Measurements from ENCODE around the gene TSKU. TPM values are rescaled to one million over a fixed set of nuclear protein-coding genes. Genes with fewer than 3 reads are reported as not detected.

Gene TSKU
- total RNA-seq, 1 donor from 2014 or later = 57.9 TPM

- FAIRE-seq = no peak
- no peaks in the 10 kb centered on the region for H3K79me2 ChIP-seq (ENCODE audit: insufficient read depth, low read length)
- no peak overlapping the region for H3K4me3 ChIP-seq (ENCODE audit: insufficient read depth, low read depth, low read length)
- no peaks in the 10 kb centered on the region for H3K36me3 ChIP-seq (ENCODE audit: insufficient read depth, low read length)
- no peak overlapping the region for H2AFZ ChIP-seq (ENCODE audit: low read depth, low read length)
- Mint-ChIP-seq H3K9me3 (ENCODE audit: unreplicated experiment) (no peaks in the 10 kb centered on the region), H3K36me3 (ENCODE audit: low read depth, unreplicated experiment) (no peaks in the 10 kb centered on the region), H3K4me1 (ENCODE audit: low read depth, unreplicated experiment) (peaks cover 19% of the 10 kb centered on the region), H3K27ac (ENCODE audit: unreplicated experiment) (peak overlapping the region; percentile 50), H3K4me3 (ENCODE audit: unreplicated experiment) (no peak overlapping the region), H3K27me3 (ENCODE audit: low read depth, unreplicated experiment) (peaks cover 3% of the 10 kb centered on the region)
- no peak overlapping the region for H3K4me2 ChIP-seq (ENCODE audit: low read length)
- H3K4me1 ChIP-seq (ENCODE audit: insufficient read depth, low read length) = peaks cover 5% of the 10 kb centered on the region
- no peaks in the 10 kb centered on the region for H3K9me3 ChIP-seq (ENCODE audit: insufficient read depth, low read depth, low read length)
- DNase-seq (ENCODE audit: low read depth) = no peak
- no peak overlapping the region for H3K27ac ChIP-seq (ENCODE audit: low read depth, low read length)
- TF ChIP-seq EZH2 (IDR thresholded peaks at IDR 0.05; ENCODE audit: insufficient read depth, low read length) (no peak), CTCF (IDR thresholded peaks at IDR 0.05; ENCODE audit: insufficient read depth, low read depth, low read length) (no peak)
- no peak overlapping the region for H3K9ac ChIP-seq (ENCODE audit: low read length)
- H4K20me1 ChIP-seq (ENCODE audit: insufficient read depth, low read length) = peaks cover 7% of the 10 kb centered on the region
- H3K27me3 ChIP-seq (ENCODE audit: insufficient read depth, low read length) = no peaks in the 10 kb centered on the region
Observed at GRCh38 chr11:76806131-76806530, 23.0 kb downstream of the TSKU start.

GRCh38 chr11:76806608-76807205 is 23.6 kb downstream of the TSKU start:
- Histone ChIP-seq H3K27ac (ENCODE audit: low read depth, low read length) (no peak overlapping the region), H3K79me2 (ENCODE audit: insufficient read depth, low read length) (no peaks in the 10 kb centered on the region), H3K27me3 (ENCODE audit: insufficient read depth, low read length) (no peaks in the 10 kb centered on the region), H2AFZ (ENCODE audit: low read depth, low read length) (no peak overlapping the region), H3K9ac (ENCODE audit: low read length) (no peak overlapping the region), H3K4me1 (ENCODE audit: insufficient read depth, low read length) (peaks cover 5% of the 10 kb centered on the region), H3K4me3 (ENCODE audit: insufficient read depth, low read depth, low read length) (no peak overlapping the region), H3K9me3 (ENCODE audit: insufficient read depth, low read depth, low read length) (no peaks in the 10 kb centered on the region), H3K36me3 (ENCODE audit: insufficient read depth, low read length) (no peaks in the 10 kb centered on the region), H4K20me1 (ENCODE audit: insufficient read depth, low read length) (peaks cover under 1% of the 10 kb centered on the region), H3K4me2 (ENCODE audit: low read length) (peak overlapping the region; percentile 52)
- DNase-seq (ENCODE audit: low read depth) = no peak
- FAIRE-seq = no peak
- no peak overlapping the region for H3K27ac Mint-ChIP-seq (ENCODE audit: unreplicated experiment)
- H3K4me1 Mint-ChIP-seq (ENCODE audit: low read depth, unreplicated experiment) = peaks cover 19% of the 10 kb centered on the region
- no peaks in the 10 kb centered on the region for H3K36me3 Mint-ChIP-seq (ENCODE audit: low read depth, unreplicated experiment)
- no peaks in the 10 kb centered on the region for H3K9me3 Mint-ChIP-seq (ENCODE audit: unreplicated experiment)
- no peak overlapping the region for H3K4me3 Mint-ChIP-seq (ENCODE audit: unreplicated experiment)
- TF ChIP-seq CTCF (IDR thresholded peaks at IDR 0.05; ENCODE audit: insufficient read depth, low read depth, low read length) (no peak), EZH2 (IDR thresholded peaks at IDR 0.05; ENCODE audit: insufficient read depth, low read length) (no peak)
- peaks cover 3% of the 10 kb centered on the region for H3K27me3 Mint-ChIP-seq (ENCODE audit: low read depth, unreplicated experiment)

DNA sequence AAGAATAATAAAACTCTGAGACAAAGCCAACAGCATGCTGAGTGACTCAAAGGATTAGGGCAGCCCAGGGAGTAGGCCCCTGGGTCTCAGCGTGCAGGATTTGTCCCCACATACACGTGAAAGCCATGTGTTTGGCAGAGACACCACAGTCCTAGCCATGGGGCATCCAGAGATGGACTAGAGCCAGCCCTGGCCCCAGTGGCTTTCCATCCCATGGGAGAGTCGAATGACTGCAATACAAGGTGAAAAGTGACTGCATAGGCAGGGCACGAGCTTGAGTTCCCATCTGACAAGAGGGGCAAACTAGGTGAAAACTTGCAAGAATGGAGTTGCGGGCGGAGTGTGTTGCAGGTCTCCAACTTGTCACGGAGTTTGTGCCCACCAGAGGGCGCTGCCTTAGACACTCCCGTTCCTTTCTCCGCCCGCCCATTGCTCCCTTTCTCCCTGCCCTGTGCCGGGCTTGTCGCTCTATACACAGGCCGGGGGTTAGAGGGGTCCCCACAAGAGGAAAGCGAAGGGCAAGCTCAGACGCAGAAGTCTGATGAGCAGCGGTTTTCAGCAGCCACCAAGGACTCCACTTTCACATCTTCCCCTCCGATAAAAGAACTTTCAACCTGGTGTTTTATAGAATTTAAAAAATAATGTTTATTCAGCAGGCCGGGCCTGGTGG is 24.2 kb downstream of the TSKU start:
- H3K4me3 Mint-ChIP-seq (ENCODE audit: unreplicated experiment) = peak overlapping the region; percentile 28
- H3K4me2 ChIP-seq (ENCODE audit: low read length) = peak overlapping the region; percentile 52
- no peak overlapping the region for H3K9ac ChIP-seq (ENCODE audit: low read length)

More for the DNA sequence above, 24.2 kb downstream of the TSKU start:
- Histone ChIP-seq H3K79me2 (ENCODE audit: insufficient read depth, low read length) (no peaks in the 10 kb centered on the region), H3K4me3 (ENCODE audit: insufficient read depth, low read depth, low read length) (no peak overlapping the region), H2AFZ (ENCODE audit: low read depth, low read length) (peak overlapping the region; percentile 53), H3K36me3 (ENCODE audit: insufficient read depth, low read length) (no peaks in the 10 kb centered on the region), H3K4me1 (ENCODE audit: insufficient read depth, low read length) (peaks cover 5% of the 10 kb centered on the region), H3K27ac (ENCODE audit: low read depth, low read length) (no peak overlapping the region), H4K20me1 (ENCODE audit: insufficient read depth, low read length) (no peaks in the 10 kb centered on the region), H3K9me3 (ENCODE audit: insufficient read depth, low read depth, low read length) (no peaks in the 10 kb centered on the region), H3K27me3 (ENCODE audit: insufficient read depth, low read length) (no peaks in the 10 kb centered on the region)
- no peak for TF ChIP-seq EZH2 (IDR thresholded peaks at IDR 0.05; ENCODE audit: insufficient read depth, low read length)
- peak; percentile 66 for TF ChIP-seq CTCF (IDR thresholded peaks at IDR 0.05; ENCODE audit: insufficient read depth, low read depth, low read length)
- DNase-seq (ENCODE audit: low read depth) = peak; percentile 48
- Mint-ChIP-seq H3K27me3 (ENCODE audit: low read depth, unreplicated experiment) (peaks cover 3% of the 10 kb centered on the region), H3K9me3 (ENCODE audit: unreplicated experiment) (no peaks in the 10 kb centered on the region), H3K27ac (ENCODE audit: unreplicated experiment) (no peak overlapping the region), H3K4me1 (ENCODE audit: low read depth, unreplicated experiment) (peaks cover 19% of the 10 kb centered on the region), H3K36me3 (ENCODE audit: low read depth, unreplicated experiment) (no peaks in the 10 kb centered on the region)
- FAIRE-seq = no peak
